Kidney (tissue), 14 donors: ENCODE results near the gene FARS2. TPM values are rescaled to one million over a fixed set of nuclear protein-coding genes. Genes with fewer than 3 reads are reported as not detected.

ENCODE experiments used
- DNase-seq, 5 donors: peaks; one replicate each; pipeline ENCODE4 v3.0.0-alpha.2; 2013 to 2020
- FAIRE-seq: peaks from 2 replicates; lab custom pipeline; 2012; peaks lifted over from hg19 to GRCh38; lab: Jason Lieb, UNC
- H3K27ac ChIP-seq, 2 donors: one replicate each; pipeline ENCODE4 v1.7.0; 2013; ENCODE audit warnings: low read depth in 2 of 2, low read length in 2 of 2, inconsistent platforms in 1 of 2
- H3K27me3 ChIP-seq: one replicate; pipeline ENCODE4 v1.7.1; 2013; ENCODE audit warnings: low read length, inconsistent platforms; ENCODE audit not compliant: control insufficient read depth, insufficient read depth
- H3K36me3 ChIP-seq, 3 donors: one replicate each; pipeline versions ENCODE4 v1.7.0 to v1.7.1; 2013; ENCODE audit warnings: low read length in 3 of 3, control low read depth in 1 of 3, inconsistent platforms in 1 of 3; ENCODE audit not compliant: insufficient read depth in 3 of 3, control insufficient read depth in 2 of 3
- H3K4me1 ChIP-seq, 3 donors: one replicate each; pipeline versions ENCODE4 v1.7.0 to v1.7.1; 2013; ENCODE audit warnings: low read length in 3 of 3, inconsistent platforms in 1 of 3, low read depth in 1 of 3; ENCODE audit not compliant: control insufficient read depth in 2 of 3, insufficient read depth in 2 of 3
- H3K4me3 ChIP-seq, 3 donors: one replicate each; pipeline versions ENCODE4 v1.7.0 to v1.8.1; 2013; ENCODE audit warnings: low read length in 3 of 3, control low read depth in 1 of 3, inconsistent platforms in 1 of 3
- H3K9ac ChIP-seq, 3 donors: one replicate each; pipeline versions ENCODE4 v1.7.0 to v1.7.1; 2013; ENCODE audit warnings: low read length in 3 of 3, control low read depth in 1 of 3, inconsistent platforms in 1 of 3
- H3K9me3 ChIP-seq, 3 donors: one replicate each; pipeline versions ENCODE4 v1.7.0 to v1.7.1; 2013; ENCODE audit warnings: low read length in 3 of 3, control low read depth in 1 of 3, inconsistent platforms in 1 of 3; ENCODE audit not compliant: control insufficient read depth in 2 of 3, insufficient read depth in 1 of 3
- CTCF ChIP-seq: IDR thresholded peaks from 3 replicates; pipeline ENCODE4 v1.5.1; 2012; ENCODE audit warnings: mild to moderate bottlenecking, moderate library complexity, borderline replicate concordance; ENCODE audit not compliant: insufficient read depth; ENCODE audit errors: extremely low read depth
- intact Hi-C: fragments of 100-400 bp; cut with DNase I; formaldehyde crosslinking; loops from one replicate; pipeline ENCODE4 v1.11.1; 2022
- polyA plus RNA-seq: library from polyadenylated mRNA; stranded (reverse); fragments of 350-450 nt; fragmentation: Illumina TruSeq; extraction: RNeasy Lipid Tissue Mini Kit (QIAGEN cat#74804); gene quantifications from one replicate; pipeline ENCODE4 v1.2.3, GENCODE V29; 2014; ENCODE audit warnings: low read depth, low replicate concordance; ENCODE audit not compliant: insufficient read depth
- total RNA-seq: library from RNA; stranded (reverse); fragmentation: NEBNext Ultra II Directional; extraction: Animal tissue kit (Norgen Biotek cat#: 25700); gene quantifications from one replicate; pipeline ENCODE4 v1.2.1, GENCODE V29; 2021
- donor health status: control.
- donor health status: control.
- donor health status: control.
- donor health status: control.
- donor health status: control.
- donor health status: DM: yes; HTN: yes; CAD: no.
- donor health status: Normal renal cell carcinoma (clear cell type).

Gene FARS2
- total and polyA plus RNA-seq, 2 donors from 2014 or later = 22.1 to 24.8 TPM

GRCh38 chr6:5389086-5389745, 127.9 kb downstream of the FARS2 start:
- no peaks in the 10 kb centered on the region for H3K4me1 ChIP-seq
- intact Hi-C loops = no loop called here
- DNase-seq (peak in 2 of 5 donors; percentile 11 to 48), FAIRE-seq (no peak)
- H3K36me3 ChIP-seq = no peaks in the 10 kb centered on the region
- no peak overlapping the region for H3K27ac ChIP-seq
- H3K4me3 ChIP-seq = no peak overlapping the region
- no peaks in the 10 kb centered on the region for H3K9me3 ChIP-seq
- H3K27me3 ChIP-seq = no peaks in the 10 kb centered on the region
- TF ChIP-seq CTCF = no peak
- no peak overlapping the region for H3K9ac ChIP-seq

- DNase-seq (no peak), FAIRE-seq (no peak)
- Histone ChIP-seq H3K27me3 (no peaks in the 10 kb centered on the region), H3K9ac (no peak overlapping the region), H3K4me1 (no peaks in the 10 kb centered on the region), H3K27ac (no peak overlapping the region), H3K36me3 (no peaks in the 10 kb centered on the region), H3K4me3 (no peak overlapping the region), H3K9me3 (no peaks in the 10 kb centered on the region)
- intact Hi-C loops = no loop called here
- TF ChIP-seq CTCF = no peak
Observed at GRCh38 chr6:5390177-5390576, 128.9 kb downstream of the FARS2 start.

GRCh38 chr6:5394280-5394679, 133.0 kb downstream of the FARS2 start:
- no peak for FAIRE-seq
- no peaks in the 10 kb centered on the region for H3K27me3 ChIP-seq
- TF ChIP-seq CTCF = no peak
- no peak overlapping the region for H3K9ac ChIP-seq
- intact Hi-C loops = no loop called here
- no peaks in the 10 kb centered on the region for H3K9me3 ChIP-seq
- no peaks in the 10 kb centered on the region for H3K36me3 ChIP-seq
- no peak for DNase-seq
- H3K4me1 ChIP-seq = no peaks in the 10 kb centered on the region
- no peak overlapping the region for H3K27ac ChIP-seq
- H3K4me3 ChIP-seq = no peak overlapping the region

- Histone ChIP-seq H3K4me1 (no peaks in the 10 kb centered on the region), H3K27me3 (no peaks in the 10 kb centered on the region), H3K36me3 (no peaks in the 10 kb centered on the region), H3K27ac (no peak overlapping the region), H3K9me3 (no peaks in the 10 kb centered on the region), H3K9ac (no peak overlapping the region), H3K4me3 (no peak overlapping the region)
- FAIRE-seq (no peak), DNase-seq (no peak)
- intact Hi-C loops = no loop called here
- no peak for TF ChIP-seq CTCF
Observed at GRCh38 chr6:5395719-5396118, 134.4 kb downstream of the FARS2 start.
